SU-DHL-6 (cell line): Measurements from ENCODE around the gene BORA.

Source experiments
- CTCF ChIP-seq: fragments of 200-600 bp; sonication (generic); IDR thresholded peaks from one replicate; pipeline ENCODE4 v1.5.1; 2017; ENCODE audit warnings: antibody characterized with exemption, mild to moderate bottlenecking, low read length, moderate library complexity; ENCODE audit not compliant: insufficient read depth, poor library complexity, severe bottlenecking
- EZH2phosphoT487 ChIP-seq: fragments of 200-600 bp; sonication (generic), shearing (Covaris generic); conservative IDR thresholded peaks from 2 replicates; pipeline ENCODE4 v1.6.1; 2018; ENCODE audit warnings: mild to moderate bottlenecking, antibody characterized with exemption, low read length, moderate library complexity, mixed read lengths

- no peak for TF ChIP-seq CTCF
- TF ChIP-seq EZH2phosphoT487 = no peak
These were observed 852 bp upstream of the BORA start for GRCh38 chr13:72726726-72727416.
